ENCODE results near the gene HARBI1. TPM values are rescaled to one million over a fixed set of nuclear protein-coding genes. Genes with fewer than 3 reads are reported as not detected.
A peak's percentile ranks its signal among the peaks of the same experiment; 100 is the strongest.
"Not testable (repeated sequence)": the region's sequence is repeated elsewhere in the genome, so short reads cannot be mapped to it uniquely, and the experiment has no call there.

The HARBI1 gene
- polyA plus RNA-seq, 1 donor: 3.5 TPM

DNA sequence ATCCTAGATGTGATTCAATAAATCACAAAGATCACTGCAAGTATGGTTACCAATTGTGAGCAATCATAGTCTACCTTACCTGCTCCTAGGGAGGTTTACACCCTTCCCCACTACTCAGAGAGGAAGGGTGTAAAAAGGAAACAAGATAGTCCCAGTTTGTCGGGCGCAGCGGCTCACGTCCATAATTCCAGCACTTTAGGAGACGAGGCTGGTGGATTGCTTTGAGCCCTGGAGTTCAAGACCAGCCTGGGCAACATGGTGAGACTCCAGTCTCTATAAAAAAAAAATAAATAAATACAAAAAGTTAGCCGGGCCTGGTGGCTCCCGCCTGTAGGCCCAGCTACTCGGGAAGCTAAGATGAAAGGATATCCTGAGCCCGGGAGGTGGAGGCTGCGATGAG is 22.2 kb downstream of the HARBI1 start:
- DNase-seq: no peak

DNA sequence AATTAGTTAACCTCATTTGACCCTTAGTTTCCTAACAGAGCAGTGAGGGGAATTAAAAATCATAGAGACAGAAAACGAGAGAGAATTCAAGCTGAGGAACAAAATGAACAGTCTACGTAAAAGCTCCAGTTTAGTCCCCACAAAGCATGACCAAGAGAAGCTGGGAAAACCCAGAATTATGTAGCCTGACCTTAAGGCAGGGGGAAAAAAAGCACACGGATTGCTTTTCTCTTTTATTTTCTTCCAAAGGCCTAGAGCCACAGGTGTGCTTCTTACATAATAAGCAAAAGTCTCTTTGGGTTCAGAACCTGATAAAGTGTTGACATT is 22.7 kb downstream of the HARBI1 start:
- DNase-seq: no peak

DNA sequence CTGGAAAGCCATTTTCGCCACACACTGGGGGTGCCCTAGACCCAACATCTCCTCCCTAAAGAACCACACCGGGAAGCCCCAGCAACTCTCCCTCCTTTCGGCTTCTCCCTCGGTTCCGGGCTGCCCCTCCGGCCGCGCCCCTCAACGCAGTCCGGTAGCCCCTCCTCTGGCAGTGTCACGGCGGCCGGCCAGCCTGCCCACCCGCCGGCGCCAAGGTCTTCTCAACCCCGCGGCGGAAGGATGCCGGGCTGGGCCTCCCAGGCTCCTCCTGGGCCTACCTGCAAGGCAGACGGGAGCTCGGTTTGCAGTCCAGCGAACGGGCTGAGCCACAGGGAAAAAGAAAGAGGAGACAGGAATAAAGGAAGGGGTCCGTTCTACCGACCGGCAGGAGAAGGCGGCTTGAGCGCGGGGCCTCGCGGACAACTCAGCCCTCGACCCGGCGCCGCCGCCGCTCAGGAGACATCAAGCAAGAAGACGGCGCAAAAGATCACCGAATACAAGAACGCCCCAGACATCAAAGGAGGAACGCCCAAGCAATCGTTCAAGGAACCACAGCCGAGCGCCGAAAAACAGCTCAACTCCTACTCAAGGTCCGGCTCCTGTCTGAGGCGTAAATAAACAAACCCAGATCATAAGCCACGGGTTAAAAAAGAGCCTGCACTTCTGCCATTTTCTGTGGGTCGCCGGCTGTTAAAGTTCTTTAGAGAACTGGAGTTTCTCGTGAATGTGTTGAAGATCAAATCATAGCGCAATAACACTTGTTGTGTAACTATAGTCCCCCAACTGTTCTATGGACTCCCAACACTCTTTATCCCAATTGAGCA is 23.3 kb downstream of the HARBI1 start, which contains the start of gene AMBRA1:
TSS of gene AMBRA1 (minus strand) at position 474 of the 824 bp plus-strand sequence. CDS start 45,643 bp downstream, outside the sequence.
- DNase-seq: peak; percentile 92

- no peak for DNase-seq
Observed at GRCh38 chr11:46590740-46591605, 26.1 kb downstream of the HARBI1 start.

- no peak for DNase-seq
Observed at GRCh38 chr11:46588915-46589314, 28.1 kb downstream of the HARBI1 start.

GRCh38 chr11:46588131-46588530 is 28.9 kb downstream of the HARBI1 start:
- DNase-seq: no peak

GRCh38 chr11:46583513-46583912 is 33.5 kb downstream of the HARBI1 start:
- DNase-seq: not testable (repeated sequence)

- DNase-seq: no peak
Observed at GRCh38 chr11:46582588-46582987, 34.4 kb downstream of the HARBI1 start.

GRCh38 chr11:46577058-46577457 is 40.0 kb downstream of the HARBI1 start:
- DNase-seq: no peak

DNA sequence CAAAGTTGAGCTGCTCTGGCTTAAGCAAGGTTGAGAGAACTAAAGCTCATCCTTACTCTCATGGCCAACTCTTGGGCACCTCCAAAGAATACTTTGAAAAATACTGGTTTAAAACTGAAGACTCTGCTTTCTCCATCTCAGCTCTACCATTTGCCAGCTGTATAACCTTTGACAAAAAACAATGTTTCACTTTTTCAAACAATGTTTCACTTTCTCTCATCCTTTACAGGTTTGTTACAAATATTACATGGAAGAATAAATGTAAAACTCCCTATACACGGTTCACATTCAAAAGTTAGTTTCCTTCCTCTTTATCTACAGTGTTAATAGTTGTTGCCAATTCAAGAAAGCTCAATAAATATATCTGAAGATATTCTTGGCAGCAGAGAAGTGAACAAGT is 42.4 kb downstream of the HARBI1 start:
- no peak for DNase-seq

GRCh38 chr11:46570790-46571398 is 46.1 kb downstream of the HARBI1 start:
- DNase-seq: no peak

- DNase-seq: no peak
Observed at GRCh38 chr11:46565232-46565840, 51.7 kb downstream of the HARBI1 start.

DNA sequence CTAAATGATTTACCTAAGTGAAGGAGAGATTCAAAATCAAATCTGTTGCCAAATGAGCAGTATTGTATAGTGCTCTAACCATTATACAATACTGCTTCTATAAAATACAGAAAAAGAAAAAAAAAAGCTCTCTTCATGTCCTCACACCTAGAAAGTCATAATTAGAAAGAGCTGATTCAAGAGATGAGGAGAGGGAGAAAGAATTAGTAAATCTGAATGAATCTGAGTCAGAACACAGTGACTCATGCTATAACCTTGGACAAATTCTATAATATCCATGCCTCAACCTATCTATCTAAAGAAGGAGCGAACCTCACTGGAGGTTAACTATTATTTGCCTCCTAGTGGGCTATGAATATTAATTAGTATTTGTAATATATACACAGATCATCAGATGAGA is 52.6 kb downstream of the HARBI1 start:
- no peak for DNase-seq

DNA sequence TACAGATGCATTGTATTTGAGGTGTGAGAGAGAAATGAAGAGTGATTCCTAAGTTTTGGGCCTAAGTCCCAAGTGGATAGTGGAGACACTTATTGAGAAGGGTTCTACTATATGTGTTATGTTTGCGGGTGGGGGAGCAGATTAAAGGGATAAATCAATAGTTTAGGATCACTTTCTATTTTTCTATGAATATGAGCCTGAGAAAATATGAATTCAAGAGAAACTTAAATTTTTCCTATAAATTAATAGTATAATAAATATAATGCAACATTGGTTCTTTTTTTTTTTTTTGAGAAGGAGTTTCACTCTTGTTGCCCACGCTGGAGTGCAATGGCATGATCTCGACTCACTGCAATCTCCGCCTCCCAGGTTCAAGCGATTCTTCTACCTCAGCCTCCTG is 54.5 kb downstream of the HARBI1 start:
- no peak for DNase-seq

DNA sequence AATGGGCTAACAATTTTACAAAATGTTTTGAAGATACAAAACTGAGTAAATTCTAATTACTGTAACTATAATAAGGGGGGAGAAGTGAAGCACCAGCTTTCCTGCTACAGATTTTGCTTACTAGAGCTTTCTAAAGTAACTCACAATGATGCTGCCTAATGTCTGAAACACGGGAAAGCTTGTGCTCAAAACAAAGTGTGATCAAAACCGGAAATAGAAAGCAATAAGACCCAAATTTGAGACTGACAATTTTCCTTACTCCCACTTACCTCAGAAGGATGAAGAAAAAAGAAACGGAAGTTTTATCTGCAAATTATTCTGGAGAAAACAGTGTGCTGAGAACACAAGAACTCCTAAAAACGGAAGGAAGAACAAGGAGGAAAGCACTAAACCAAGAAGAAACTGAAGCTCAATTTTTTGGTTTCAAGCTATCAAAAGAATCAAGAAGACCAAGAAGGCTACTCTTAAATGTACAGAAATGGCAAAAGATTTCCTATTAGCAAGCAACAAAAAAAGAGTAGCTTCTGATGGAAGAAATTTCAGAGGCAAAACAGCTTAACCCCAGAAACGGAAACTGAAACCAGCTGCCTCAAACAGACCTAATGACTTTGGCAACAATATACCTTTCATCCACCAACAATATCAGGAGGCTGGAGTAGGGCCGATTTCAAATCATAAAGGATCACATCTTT is 56.6 kb downstream of the HARBI1 start:
- DNase-seq: no peak

DNA sequence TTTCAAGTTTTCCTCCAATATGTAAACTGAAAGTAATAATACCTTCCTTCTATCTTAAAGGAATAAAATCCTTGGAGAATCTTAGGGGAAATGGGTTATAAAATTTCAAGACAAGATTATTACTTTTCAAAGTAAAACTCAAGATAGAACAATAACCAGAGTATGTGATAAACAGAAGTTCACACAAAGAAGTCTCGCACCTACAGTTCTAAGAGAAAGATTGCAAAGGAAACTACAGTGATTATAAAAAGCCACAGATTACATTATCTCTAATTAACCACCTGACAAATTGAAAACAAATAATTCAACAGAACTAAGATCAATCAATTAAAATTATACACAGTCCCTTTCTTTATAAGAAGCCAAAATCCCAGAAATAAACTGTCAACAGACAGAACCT is 57.2 kb downstream of the HARBI1 start:
- DNase-seq: no peak

DNA sequence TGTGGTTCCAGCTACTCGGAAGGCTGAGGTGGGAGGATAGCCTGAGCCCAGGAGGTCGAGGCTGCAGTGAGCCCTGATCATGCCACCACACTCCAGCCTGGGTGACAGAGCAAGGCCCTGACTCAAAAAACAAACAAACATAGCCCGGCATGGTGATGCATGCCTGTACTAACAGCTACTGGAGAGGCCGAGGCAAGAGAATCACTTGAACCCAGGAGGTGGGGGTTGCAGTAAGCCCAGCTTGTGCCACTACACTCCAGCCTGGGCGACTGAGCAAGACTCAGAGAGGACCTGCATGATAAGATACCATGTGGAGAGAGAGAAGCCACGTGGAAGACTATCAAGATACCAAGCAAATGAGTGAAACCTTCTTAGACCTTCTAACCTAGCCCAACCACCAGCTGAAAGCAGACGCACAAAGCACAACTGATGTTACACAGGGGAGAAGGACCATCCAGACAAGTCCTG is 59.3 kb downstream of the HARBI1 start:
- DNase-seq: no peak

DNA sequence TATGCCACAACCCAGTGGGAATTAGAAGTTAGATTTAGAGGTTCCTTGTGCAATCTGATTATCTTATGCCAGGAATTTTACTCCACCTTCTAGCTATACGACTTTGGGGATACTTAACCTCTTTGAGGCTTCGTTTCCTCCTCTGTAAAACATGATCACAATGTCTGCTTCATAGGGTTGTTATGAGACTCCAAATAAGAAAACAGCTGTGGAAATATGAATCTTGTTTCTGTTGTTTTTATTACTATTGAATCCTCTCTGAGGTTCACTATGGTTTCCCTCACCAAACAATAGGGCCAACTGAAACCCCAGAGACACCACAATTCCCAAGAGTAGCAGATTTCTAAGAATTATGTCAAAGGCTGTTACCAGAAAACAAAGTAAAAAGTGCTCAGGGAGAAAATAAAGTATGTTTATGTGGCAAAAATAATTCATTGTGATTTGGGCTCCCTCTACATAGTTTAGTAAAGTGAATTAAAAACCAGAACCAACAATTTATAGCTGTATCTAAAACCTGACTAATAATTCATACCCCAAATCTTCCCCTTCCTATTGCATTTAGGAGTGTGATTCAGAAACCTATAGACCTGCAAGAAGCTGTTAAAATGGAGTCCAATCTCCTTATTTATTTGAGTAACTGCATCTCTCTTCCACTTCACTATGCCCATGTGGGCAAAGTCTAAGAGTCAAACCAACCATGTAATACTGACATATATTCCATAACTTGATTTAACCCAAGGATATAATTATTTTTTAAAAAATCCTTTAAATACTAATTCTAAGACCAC is 61.6 kb downstream of the HARBI1 start:
- no peak for DNase-seq

DNA sequence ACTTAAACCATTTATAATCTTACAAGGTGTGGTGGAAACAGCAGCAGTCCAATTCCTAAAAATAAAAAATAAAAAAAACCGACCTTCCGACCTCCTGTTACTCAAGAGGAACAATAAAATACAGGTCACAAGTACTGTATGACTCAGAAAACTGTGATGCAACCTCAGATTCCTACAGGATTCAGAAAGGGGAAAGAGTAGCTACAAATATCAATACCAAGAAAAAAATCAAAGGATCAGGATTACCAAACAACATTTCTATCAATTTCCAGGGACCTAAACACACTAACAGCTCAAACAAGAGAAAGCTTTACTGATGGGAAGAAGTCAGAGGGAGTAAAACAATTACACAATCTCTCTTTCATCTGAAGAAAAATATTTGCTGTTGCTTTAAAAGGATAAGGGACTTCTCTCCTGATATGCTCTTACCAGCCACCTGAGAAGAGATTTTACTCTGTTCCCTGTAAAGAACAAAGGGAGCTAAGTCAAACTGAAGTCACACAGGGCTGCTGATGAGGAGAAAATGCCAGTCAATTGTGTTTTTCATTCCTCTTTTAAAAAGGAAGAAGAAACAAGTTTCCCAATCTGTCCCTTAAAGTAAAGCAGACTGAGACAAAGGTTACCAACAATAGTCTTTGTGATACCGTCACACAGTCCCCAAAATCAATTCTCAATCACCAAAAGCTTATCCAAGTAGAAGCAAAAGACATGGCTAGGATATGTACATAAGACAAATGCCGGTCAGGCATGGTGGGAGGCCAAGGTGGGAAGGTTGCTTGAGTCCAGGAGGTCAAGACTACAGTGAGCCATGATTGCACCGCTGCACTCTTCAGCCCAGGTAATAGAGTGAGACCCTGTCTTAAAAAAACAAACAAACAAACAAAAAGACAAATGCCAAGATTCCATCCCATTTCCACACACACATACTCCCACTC is 62.5 kb downstream of the HARBI1 start:
- no peak for DNase-seq

- DNase-seq: no peak
Observed at GRCh38 chr11:46553814-46554212, 63.2 kb downstream of the HARBI1 start.
